Germinal center (tissue), 1 donor: ENCODE data around the gene PDE3A.
"Not testable (repeated sequence)": the region's sequence is repeated elsewhere in the genome, so short reads cannot be mapped to it uniquely, and the experiment has no call there.

Source experiments
- DNase-seq: peaks from one replicate; pipeline ENCODE4 v3.0.0; 2012; ENCODE audit warnings: mixed read lengths, low spot score

The PDE3A gene

DNA sequence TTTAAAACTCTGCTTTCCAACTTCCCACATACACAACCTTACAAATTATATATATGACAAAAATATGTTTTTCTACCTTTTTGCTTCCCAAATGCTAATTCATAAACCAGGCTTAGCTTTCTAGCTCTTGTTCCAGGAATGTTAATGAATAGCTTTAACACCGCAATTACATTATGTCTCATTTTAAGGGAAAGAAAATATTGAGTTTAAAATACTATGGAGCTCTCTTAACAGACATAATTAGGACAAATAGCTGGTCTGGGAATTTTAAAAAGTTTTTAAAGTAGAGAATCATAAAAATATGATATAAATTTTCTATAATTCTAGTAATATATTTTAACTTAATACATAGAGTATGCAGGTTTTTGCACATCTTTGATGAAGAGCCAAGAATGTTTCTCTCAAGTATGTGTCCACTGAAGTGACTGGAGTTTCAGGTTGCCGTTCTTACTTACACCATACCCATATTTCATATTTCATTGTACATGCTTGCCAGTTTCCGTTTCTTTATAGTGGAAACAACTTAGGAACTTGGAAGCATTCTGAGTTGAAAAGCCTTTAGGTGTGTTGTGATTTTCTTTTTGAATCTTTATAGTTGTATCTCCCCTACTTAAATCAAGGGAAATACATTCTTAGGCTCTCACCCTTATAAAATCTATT is 236.2 kb downstream of the PDE3A start:
- DNase-seq, result no peak

DNA sequence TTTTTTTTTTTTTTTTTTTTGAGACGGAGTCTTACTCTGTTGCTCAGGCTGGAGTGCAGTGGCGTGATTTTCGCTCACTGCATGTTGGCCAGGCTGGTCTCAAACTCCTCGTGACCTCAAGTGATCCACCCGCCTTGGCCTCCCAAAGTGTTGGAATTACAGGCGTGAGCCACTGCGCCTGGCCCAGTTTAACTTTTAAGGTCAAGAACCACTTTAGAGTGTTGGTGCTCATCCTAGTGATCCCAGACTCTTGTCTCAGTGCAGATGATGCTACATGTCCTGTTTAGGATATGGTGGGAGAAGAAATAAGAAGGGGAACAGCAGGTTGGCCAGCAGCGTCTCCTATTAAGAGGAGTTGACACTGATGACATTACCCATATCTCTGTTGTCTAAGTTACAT is 246.7 kb downstream of the PDE3A start:
- DNase-seq, result not testable (repeated sequence)

DNA sequence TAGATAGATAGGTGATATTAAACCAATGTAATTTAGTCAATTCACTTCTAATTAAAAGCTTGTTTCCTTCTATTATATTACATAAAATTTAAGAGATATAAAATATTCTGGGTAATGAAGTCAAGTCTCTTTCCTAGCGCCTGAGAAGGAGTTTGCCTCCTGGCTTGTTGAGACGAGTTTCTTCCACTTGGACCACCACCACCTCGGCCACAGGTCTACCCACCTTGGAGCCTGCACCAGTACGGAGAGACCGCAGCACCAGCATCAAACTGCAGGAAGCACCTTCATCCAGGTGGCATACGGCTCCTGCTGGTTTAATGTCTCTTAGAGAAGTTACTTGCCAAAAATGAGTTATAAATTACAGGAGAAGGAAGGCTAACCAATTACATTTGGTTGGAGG is 247.8 kb downstream of the PDE3A start:
- no peak for DNase-seq

DNA sequence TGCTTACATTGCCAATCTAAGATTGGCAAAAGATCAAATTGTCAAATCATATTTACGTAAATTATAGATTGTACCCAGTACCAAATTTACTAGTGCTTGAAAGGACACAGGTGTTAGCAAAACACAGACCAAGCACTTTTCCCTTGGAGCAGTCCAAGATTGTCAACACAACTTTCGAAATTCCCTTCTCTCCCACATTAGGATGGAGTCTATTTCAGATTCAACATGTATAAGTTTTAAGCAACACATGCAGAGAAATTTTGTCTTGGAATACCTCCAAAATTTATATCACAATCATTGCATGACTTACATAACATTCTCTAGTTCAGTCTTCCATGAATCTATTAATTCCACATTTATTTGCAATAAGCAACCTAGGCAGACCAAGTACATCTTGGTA is 251.9 kb downstream of the PDE3A start:
- DNase-seq, result no peak

DNA sequence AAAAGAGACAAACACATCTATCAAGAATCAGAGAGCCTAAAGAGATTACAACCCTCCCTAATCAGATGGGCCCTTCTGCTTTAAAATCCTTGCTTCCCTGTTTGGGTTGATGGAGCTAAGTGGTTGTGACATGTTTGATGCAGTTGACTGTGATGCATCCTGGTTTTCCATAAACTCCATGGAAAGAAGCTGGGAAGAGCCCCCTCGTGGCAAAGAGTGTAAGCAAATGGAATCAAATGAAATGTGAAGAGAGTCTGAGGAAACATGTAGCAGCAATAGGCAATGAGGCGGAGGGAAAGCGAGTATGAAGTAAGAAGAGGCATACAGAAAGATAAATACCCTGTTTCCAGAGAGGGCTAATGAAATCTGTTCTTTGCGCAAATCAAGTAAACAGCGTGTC is 256.4 kb downstream of the PDE3A start:
- DNase-seq, result no peak

DNA sequence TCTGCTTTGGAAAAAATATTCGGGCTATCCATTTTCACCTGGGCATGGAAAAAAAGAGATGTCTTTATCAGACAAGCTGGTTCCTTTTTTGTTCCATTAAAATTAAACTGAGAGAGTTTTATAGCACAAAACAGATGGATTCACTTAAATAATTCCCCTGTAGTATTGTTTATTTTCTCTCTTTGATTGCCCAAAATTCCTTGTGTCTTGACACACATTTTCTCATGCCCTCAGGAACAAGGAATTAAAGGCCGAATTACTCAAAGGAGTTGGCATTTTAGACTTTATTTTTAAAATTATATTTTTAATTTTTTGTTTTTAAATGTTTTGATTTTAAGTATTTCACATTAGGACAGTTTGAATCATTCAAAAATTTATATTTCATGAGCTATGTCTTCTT is 257.2 kb downstream of the PDE3A start:
- no peak for DNase-seq

DNA sequence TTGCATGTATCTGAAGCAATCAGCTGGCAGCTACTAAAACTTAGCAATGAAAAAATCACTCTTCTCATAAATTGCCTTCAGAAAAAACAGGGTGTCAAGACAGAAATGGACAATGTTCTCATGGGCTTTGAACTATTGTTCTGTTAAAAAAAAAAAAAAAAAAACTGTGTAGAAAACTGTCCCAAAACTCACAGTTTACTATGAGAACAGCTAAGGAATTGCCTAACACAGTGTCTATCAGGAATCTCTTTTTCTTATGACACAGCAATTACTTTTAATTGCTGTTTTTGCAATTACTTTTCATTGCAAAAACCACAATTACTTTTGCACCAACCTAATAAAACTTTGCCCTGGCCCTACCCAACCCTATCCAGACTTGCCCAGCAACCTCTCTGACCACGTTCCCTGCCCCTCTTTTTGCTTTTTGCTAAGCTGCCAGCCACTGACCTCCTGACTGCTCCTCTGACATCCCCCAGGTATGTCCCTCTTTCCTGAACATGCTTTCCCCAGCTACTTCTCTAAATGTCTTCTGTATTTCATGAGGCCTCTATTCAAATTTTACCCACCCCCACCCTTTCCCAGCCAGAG is 258.8 kb downstream of the PDE3A start:
- DNase-seq, result no peak

DNA sequence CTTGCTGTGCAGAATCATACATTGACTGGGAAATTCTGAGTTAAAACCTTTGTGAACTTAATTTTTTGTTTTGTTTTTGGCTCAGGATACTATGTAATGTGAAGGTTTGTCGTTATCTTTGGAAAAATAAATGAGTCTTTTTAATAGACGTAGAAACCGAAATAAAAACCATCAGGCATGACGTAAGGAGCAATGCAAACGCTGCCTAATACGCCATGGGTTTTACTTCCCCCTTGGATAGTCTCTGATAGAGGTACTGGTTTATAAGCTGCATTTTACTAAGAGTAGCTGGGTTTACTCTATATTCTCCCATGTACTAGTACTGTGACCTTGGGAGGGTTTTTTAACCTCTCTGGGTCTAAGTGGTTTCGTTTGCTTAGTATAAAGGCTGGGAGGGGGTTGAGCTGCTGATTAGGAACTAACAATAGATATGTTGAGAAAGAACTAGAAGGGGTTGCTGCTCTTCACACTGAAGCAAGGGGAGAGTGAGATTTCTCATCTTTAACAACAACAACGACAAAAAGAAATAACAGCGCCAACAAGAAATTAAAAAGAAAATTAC is 260.0 kb downstream of the PDE3A start:
- DNase-seq, result no peak

DNA sequence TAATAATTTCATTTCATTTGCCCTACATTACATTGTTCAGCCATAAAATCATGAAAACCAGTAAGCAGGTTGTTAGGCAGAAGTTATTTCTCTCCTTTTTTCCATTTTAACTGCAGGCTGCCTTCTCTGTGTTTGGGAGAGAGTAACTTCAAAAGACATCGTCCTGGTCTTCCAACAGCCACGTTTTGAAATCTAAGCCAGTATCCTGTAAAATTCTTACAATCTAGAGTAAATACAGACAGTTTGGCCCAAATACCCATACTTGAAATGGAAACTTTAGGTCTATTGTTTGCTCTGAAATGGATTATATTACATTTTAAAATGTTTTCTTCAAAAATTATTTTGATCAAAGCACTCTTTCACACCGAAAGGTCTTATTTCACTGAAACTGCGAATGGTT is 260.7 kb downstream of the PDE3A start:
- DNase-seq, result no peak

DNA sequence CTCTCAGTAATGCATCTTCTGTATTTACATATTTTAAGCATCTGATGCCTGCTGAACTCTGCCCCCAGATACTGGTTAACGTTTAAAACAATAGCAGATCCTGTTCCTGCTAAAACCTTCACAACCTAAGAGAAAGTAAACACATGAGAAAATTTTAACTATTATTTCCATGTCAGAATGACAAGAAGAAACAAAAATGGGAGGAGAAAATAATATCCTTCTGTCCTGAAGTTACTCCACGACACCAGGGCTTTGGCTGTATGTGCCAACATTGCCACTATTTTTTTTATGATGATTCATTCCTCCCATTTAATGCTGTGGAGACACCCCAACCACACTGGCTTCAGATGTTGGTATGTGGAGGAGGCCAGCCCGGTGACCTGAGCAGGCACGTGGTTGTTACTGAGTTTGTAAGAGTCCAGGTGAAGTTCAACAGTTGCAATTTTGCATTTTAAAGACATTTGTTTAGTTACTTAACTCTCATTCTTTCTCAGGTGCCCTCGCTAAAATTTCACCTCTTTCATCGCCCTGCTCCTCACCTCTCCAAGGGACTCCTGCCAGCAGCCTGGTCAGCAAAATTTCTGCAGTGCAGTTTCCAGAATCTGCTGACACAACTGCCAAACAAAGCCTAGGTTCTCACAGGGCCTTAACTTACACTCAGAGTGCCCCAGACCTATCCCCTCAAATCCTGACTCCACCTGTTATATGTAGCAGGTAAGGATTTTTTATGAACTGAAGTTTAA is 261.2 kb downstream of the PDE3A start:
- no peak for DNase-seq

DNA sequence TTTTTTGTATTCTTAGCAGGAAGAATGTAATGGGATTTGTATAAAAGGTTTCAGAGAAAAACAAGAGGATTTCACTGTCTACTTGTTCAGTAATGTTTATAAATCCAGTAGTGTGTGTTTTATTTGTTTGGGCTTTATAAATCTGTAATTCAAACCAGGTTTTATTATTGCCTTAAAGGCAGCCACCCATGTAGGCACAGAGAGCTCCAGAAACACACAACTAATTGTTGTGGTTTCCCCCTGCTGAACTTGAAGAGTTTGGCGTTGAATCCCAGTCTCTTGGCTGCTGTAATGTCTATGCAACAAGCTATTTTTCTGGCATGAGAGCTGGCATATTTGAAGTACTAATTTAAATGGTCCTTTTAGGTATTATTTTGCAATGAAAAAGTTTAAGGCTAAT is 263.4 kb downstream of the PDE3A start:
- DNase-seq, result no peak

DNA sequence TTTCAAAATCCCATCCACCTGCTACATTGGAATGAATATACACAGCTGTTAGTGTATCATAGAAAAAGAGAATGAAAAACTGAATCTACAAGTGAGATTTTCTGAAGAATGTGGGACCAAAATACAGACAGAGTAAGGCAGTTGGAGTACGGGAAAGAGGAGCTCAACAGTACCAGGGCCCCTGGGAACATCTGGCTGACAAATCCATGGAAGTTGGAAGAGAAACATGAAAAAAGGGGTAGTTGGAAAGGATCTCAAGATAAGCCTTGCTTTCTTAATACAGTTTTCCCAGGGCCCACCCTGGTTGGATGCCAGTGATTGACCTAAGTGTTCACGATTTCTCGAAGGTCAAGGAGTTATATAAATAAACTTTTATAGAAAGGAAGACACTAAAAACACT is 272.8 kb downstream of the PDE3A start:
- DNase-seq, result no peak

DNA sequence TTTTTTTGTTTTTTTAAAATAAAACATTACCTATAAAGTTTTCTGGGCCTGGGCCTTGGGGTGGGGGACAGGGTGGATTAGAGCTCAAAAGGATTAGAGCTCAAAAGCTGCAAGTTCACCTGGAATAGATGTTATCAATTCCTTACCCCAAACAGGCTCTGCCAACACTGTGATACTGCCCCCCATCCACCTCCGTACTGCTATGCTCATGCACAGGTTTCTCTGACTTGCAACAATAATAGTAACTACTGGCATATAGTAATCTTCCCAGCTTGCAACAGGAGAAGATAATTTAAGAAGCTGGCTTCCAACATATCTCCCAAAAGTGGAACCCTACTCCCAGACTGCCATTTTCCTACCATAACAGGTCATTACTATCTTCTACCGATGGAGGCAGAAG is 275.5 kb downstream of the PDE3A start:
- no peak for DNase-seq

DNA sequence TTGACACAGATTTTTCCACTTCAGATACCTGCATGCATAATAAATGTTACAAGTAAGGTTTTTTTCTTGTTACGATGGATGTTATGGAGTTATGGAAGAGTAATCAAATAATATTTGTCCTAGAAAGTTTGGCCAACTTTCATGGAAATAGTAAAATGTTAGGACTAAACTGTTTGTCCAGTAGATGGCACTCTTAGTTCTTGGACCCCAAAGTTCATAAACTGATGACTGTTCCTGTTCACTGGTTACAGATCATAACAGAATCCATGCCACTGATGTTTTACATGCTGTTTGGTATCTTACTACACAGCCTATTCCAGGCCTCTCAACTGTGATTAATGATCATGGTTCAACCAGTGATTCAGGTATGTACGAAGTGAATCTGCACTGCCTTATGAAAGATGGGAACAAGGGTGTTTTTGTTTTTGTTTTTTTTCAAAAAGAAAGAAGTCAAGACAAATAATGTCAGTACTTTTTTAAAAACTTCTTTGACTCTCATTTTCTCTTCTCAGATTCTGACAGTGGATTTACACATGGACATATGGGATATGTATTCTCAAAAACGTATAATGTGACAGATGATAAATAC is 278.0 kb downstream of the PDE3A start:
- no peak for DNase-seq

DNA sequence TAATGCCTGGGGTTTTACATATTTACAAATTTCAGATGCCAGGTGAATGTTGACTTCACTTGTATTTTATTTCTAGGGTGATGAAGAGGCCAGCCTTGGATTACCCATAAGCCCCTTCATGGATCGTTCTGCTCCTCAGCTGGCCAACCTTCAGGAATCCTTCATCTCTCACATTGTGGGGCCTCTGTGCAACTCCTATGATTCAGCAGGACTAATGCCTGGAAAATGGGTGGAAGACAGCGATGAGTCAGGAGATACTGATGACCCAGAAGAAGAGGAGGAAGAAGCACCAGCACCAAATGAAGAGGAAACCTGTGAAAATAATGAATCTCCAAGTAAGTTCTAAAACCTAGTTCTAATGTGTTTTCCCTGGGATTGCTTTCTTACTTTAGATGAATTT is 285.5 kb downstream of the PDE3A start:
- no peak for DNase-seq

DNA sequence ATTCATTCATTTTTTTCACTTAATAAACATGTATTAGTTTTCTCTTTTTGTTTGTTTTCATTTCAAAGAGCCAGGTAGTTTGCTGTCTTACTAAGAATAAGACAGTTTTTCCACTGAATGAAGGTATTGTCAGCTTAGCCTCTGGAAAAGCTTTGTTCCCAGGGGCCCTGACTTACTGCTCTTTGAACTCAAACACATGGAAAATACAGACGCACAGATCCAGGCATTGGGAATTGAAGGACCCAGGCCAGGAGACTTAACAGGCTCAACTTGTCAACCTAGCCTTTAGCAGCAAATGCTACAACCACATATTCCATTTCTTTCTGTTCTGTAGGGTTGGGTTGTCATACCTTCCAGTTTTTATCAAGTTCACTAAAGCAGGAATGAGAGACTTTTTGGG is 288.3 kb downstream of the PDE3A start:
- DNase-seq, result no peak

DNA sequence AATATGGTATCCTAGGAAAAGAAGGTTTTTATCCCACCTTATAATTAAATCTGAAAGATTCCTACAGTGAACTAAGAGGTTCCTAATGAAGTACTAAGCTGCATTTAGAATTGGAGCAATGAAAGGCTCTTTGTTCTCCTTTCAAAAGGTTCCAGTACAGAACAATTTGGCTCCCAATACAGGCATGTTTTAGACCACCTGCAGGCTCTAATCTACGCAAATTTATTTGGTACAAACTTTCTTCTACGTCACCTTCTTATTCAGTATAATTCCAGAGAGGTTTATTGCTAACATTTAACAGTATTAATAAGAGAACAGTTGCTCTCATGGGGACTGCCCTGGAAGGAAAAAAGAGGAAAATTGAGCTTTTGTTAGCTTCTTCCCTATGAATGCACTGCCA is 289.2 kb downstream of the PDE3A start:
- DNase-seq, result no peak

DNA sequence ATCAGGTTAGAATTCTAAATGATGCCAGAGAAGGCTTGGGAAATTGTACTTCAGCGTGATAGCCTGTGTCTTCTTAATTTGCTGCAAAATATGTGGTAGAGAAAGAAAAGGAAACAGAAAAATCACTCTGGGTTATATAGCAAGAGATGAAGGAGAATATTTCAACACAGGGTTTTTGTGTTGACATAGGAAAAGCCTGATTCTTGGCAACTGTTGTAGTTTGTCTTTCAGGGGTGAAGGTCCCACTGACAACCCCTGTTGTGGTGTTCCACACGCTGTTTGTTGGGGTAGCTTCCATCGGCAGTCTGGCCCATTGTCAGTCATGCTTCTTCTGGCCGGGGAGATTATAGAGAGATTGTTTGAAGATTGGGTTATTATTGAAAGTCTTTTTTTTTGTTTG is 313.0 kb downstream of the PDE3A start:
- no peak for DNase-seq

DNA sequence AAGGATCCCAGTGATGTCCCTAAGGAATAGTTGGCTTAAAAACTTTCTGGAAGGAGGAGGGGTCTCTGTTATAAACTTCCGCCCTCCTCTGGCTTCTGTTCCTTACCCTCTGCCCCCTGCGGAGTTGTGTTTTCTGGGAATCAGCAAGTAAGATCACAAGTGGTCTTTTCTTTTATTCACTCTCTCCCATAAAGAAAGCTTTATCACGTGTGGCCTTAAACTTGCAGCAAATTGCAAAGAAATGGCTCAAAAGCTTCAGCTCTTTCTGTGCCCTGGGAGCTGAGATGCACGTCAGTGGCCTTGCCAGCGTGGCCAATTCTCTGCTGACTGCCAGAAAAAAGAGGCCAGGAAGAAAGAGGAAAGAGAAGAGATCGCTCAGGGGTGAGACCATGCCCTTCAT is 326.9 kb downstream of the PDE3A start, which contains the start of gene SLCO1C1:
TSS of gene SLCO1C1 (plus strand) at position 101 of the 400 bp plus-strand sequence. CDS start 4,245 bp downstream, outside the sequence.
- DNase-seq, result no peak

DNA sequence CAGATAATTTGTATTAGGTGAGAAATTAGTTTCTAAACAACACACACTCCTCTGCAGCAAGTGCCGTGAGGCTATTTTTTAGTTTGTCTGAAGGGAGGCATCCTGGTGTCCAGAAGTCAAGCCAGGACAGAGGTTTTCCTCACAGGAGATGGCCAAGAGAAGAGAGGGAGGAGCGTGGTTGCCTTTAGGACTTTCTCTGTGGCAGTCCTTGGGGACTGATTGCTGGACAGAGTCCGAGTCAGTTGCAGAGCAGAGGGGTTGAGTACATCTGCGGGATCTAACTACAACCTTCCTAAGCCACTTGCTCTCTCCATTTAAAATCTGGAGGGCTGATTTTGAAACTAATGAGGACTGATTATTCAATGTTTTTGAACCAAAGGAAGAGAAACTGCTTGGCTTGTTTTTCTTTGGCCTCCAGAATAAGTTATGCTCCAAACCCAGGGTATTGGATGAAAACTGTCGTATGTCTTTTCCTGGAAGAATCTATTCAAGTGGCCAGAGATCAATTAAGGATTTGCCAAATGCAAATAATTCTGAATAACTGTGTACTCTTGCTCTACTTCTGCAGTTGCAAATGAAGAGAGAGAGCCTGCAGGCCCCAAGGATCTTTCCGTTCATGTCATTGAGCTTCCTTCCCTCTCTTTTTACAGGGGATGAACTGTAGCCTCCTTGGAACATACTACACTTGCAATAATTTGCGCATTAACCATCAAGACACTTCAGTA is 328.0 kb downstream of the PDE3A start:
- DNase-seq, result no peak

DNA sequence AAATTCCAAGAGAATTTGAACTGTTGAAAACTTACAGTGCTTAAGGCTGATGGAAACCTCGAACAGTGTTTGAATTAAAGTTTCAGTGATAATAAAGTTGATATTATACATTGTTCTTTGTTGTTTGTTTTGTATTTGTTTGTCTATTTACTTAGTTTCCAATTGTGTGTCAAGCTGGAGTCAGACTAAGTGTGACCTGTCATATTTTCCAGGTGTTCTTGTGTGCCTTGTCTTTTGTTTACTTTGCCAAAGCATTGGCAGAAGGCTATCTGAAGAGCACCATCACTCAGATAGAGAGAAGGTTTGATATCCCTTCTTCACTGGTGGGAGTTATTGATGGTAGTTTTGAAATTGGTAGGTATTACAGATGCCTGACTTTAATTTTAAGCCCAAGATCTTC is 332.8 kb downstream of the PDE3A start:
- DNase-seq, result no peak

DNA sequence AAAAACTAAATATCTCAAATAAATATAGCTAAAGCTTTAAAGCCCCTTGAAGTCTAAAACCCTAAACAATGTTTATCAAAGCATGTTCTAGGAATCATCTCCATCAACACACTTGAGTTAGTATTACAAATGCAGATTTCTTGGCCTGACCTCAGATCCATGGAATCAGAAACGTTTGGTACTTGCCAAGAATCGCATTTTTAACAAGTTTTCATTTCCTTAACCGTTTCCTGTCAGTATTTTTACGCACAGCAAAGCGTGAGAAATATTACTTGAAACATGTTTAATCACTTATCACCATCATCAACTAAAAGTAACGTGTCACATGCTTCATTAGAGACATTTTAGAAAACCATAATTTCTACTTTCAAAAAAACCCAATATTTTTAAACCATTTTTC is 336.5 kb downstream of the PDE3A start:
- no peak for DNase-seq
